Activated CD4-positive, alpha-beta T cell treated with anti-CD3 and anti-CD28 coated beads, Interleukin-10, Interleukin-2, amounts not matched to agents 100 ng/mL and 50 ng/mL, durations not matched to agents 16 hours and 8 hours (primary cell): ENCODE measurements around the gene CTNNA3.

ENCODE experiments used
- DNase-seq: peaks from one replicate; pipeline ENCODE4 v3.0.0-alpha.2; 2020

Gene CTNNA3

GRCh38 chr10:65952086-65952485 is 1743.9 kb downstream of the CTNNA3 start:
- no peak for DNase-seq

- no peak for DNase-seq
Measured at GRCh38 chr10:65950075-65950474, 1745.9 kb downstream of the CTNNA3 start.

- DNase-seq: no peak
Measured at GRCh38 chr10:65949526-65949925, 1746.5 kb downstream of the CTNNA3 start.

GRCh38 chr10:65945061-65945460 is 1750.9 kb downstream of the CTNNA3 start:
- no peak for DNase-seq

- no peak for DNase-seq
Measured at GRCh38 chr10:65943451-65943850, 1752.5 kb downstream of the CTNNA3 start.

- no peak for DNase-seq
Measured at GRCh38 chr10:65940816-65941662, 1755.0 kb downstream of the CTNNA3 start.

- DNase-seq: no peak
Measured at GRCh38 chr10:65940105-65940504, 1755.9 kb downstream of the CTNNA3 start.

- DNase-seq: no peak
Measured at GRCh38 chr10:65931291-65932070, 1764.5 kb downstream of the CTNNA3 start.

GRCh38 chr10:65911151-65911835 is 1784.7 kb downstream of the CTNNA3 start:
- DNase-seq: no peak

GRCh38 chr10:65910209-65910608 is 1785.8 kb downstream of the CTNNA3 start:
- no peak for DNase-seq

GRCh38 chr10:65907199-65907712 is 1788.7 kb downstream of the CTNNA3 start:
- DNase-seq: no peak

- DNase-seq: no peak
Measured at GRCh38 chr10:65903620-65904019, 1792.4 kb downstream of the CTNNA3 start.

GRCh38 chr10:65900271-65900670 is 1795.7 kb downstream of the CTNNA3 start:
- no peak for DNase-seq

- no peak for DNase-seq
Measured at GRCh38 chr10:65898055-65898454, 1797.9 kb downstream of the CTNNA3 start.

- DNase-seq: no peak
Measured at GRCh38 chr10:65894961-65895360, 1801.0 kb downstream of the CTNNA3 start.

- no peak for DNase-seq
Measured at GRCh38 chr10:65894379-65894778, 1801.6 kb downstream of the CTNNA3 start.

GRCh38 chr10:65893676-65894075 is 1802.3 kb downstream of the CTNNA3 start:
- DNase-seq: no peak

GRCh38 chr10:65892284-65892683 is 1803.7 kb downstream of the CTNNA3 start:
- DNase-seq: no peak

GRCh38 chr10:65891073-65891981 is 1804.7 kb downstream of the CTNNA3 start:
- peak; percentile 4 for DNase-seq

GRCh38 chr10:65864529-65864928 is 1831.5 kb downstream of the CTNNA3 start:
- no peak for DNase-seq

GRCh38 chr10:65864036-65864435 is 1832.0 kb downstream of the CTNNA3 start:
- DNase-seq: no peak
